Esophagus squamous epithelium (tissue), 4 donors: ENCODE results near the gene TAB3.

Source experiments
- POLR2A ChIP-seq, 4 donors: fragments of 450-650 bp; IDR thresholded peaks; one replicate each; pipeline ENCODE4 v1.6.1; 2017; ENCODE audit warnings: antibody characterized with exemption in 4 of 4, mild to moderate bottlenecking in 4 of 4, moderate library complexity in 3 of 4
- TF ChIP-seq, protein P1 (sequence below), 6 experiments: fragments of 450-650 bp in 4 of 6; fragments of 200-600 bp in 2 of 6; sonication (generic) in 2 of 6; IDR thresholded peaks; one replicate each; pipeline ENCODE4 v1.5.1; 2016 to 2019; ENCODE audit warnings: antibody characterized with exemption in 6 of 6, mild to moderate bottlenecking in 4 of 6, moderate library complexity in 4 of 6

DNA sequence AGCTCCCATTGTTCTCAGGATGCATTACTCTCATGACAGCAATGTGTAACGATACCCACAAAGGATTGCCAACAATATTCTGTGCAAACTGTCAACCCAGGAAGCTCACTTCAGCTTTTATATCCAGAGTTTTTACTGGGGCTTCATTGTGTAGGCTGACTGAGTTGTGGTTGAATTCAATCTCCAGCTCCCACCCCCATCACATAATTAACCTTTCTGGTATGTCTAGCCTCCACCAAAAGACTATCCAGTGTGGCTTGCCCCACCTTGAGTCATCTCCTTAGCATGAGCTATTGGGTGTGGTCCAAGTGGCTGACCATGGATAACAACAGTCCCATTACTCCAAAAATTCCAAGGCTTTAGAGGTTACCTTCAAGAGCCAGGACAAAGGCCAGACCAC is 17.7 kb upstream of the TAB3 start:
- TF ChIP-seq, protein P1, sequence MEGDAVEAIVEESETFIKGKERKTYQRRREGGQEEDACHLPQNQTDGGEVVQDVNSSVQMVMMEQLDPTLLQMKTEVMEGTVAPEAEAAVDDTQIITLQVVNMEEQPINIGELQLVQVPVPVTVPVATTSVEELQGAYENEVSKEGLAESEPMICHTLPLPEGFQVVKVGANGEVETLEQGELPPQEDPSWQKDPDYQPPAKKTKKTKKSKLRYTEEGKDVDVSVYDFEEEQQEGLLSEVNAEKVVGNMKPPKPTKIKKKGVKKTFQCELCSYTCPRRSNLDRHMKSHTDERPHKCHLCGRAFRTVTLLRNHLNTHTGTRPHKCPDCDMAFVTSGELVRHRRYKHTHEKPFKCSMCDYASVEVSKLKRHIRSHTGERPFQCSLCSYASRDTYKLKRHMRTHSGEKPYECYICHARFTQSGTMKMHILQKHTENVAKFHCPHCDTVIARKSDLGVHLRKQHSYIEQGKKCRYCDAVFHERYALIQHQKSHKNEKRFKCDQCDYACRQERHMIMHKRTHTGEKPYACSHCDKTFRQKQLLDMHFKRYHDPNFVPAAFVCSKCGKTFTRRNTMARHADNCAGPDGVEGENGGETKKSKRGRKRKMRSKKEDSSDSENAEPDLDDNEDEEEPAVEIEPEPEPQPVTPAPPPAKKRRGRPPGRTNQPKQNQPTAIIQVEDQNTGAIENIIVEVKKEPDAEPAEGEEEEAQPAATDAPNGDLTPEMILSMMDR (IDR thresholded peaks at IDR 0.05): no peak
- no peak for TF ChIP-seq POLR2A (IDR thresholded peaks at IDR 0.05)
